ENCODE results near the gene SPTSSB. TPM values are rescaled to one million over a fixed set of nuclear protein-coding genes. Genes with fewer than 3 reads are reported as not detected.

SPTSSB gene
- total RNA-seq, 1 experiment from 2014 or later: 2.9 TPM

DNA sequence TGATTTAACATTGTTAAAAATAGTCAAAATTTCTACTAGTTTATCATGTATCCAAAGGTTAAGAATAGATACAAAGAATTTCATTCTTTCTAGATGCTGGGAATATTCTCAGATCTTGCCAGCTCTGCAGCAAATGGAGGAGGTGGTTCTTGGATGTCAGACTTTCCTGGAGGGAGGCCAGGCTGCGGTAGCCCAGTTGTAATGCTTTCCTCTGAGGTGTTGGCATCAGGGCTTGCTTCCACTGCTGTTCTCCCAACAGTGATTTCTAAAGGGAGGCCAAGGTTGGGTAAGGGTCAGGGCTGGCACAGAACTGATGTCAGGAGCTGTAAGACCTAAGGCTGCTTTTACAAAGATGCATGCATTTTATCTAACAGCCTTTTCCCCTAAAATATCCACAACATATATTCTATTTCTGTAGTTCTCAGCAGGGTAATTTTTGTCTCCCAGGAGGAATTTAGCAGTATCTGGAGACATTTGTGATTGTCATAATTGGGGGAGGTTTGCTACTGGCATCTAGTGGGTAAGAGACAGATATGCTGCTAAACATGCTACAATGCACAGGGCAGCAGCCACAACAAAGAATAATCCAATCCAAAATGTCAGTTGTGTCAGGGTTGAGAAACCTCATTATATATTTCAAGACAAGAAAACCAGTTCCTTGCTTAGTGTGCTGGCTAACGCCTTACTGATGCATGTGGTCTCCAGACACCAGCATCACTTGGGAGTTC, 42.0 kb upstream of the SPTSSB start:
- H3K36me3 ChIP-seq (ENCODE audit: control insufficient read depth in 1 of 2, insufficient read depth in 2 of 2, low read length in 2 of 2): no peaks in the 10 kb centered on the region
- no peaks in the 10 kb centered on the region for H4K20me1 ChIP-seq (ENCODE audit: insufficient read depth)
- no peak overlapping the region for H3K27ac ChIP-seq (ENCODE audit: low read depth, low read length)
- no peak overlapping the region for H3K4me2 ChIP-seq (ENCODE audit: low read length)
- H3K9me2 ChIP-seq (ENCODE audit: insufficient read depth): no peaks in the 10 kb centered on the region
- H3K4me3 ChIP-seq (replicated peaks in 1 of 2; ENCODE audit: low read depth in 1 of 2, low read length in 2 of 2): no peak overlapping the region
- no peak for DNase-seq (ENCODE audit: low read depth, low spot score)
- BruUV-seq (replicated peaks): no TSS peak
- intact Hi-C loops (cut with micrococcal nuclease): no loop called here
- H3K27me3 ChIP-seq (ENCODE audit: insufficient read depth, low read length): no peaks in the 10 kb centered on the region
- peak; percentile 53; the same call in 1 of the 2 replicates for ATAC-seq
- H2AFZ ChIP-seq (ENCODE audit: low read depth, low read length, poor library complexity, severe bottlenecking): peak overlapping the region; percentile 2
- ChIA-PET CTCF (interaction anchor here (1.4 kb wide), 1 partner anchor 139 kb away, joined by 4 read pairs; no protein-coding TSS in a partner anchor), RAD21 (ENCODE audit: low non-redundant PET in 1 of 2, low total read pairs in 2 of 2, uncharacterized antibody in 2 of 2, unreplicated experiment in 2 of 2) (no interaction called here), POLR2A (no interaction called here)
- TF ChIP-seq EGR1 (IDR thresholded peaks at IDR 0.05; ENCODE audit: low read depth): no peak
- TF ChIP-seq SIN3A (IDR thresholded peaks at IDR 0.05; ENCODE audit: low read depth): no peak
- no peak for TF ChIP-seq JUND (IDR thresholded peaks at IDR 0.05)
- TF ChIP-seq, protein P1, sequence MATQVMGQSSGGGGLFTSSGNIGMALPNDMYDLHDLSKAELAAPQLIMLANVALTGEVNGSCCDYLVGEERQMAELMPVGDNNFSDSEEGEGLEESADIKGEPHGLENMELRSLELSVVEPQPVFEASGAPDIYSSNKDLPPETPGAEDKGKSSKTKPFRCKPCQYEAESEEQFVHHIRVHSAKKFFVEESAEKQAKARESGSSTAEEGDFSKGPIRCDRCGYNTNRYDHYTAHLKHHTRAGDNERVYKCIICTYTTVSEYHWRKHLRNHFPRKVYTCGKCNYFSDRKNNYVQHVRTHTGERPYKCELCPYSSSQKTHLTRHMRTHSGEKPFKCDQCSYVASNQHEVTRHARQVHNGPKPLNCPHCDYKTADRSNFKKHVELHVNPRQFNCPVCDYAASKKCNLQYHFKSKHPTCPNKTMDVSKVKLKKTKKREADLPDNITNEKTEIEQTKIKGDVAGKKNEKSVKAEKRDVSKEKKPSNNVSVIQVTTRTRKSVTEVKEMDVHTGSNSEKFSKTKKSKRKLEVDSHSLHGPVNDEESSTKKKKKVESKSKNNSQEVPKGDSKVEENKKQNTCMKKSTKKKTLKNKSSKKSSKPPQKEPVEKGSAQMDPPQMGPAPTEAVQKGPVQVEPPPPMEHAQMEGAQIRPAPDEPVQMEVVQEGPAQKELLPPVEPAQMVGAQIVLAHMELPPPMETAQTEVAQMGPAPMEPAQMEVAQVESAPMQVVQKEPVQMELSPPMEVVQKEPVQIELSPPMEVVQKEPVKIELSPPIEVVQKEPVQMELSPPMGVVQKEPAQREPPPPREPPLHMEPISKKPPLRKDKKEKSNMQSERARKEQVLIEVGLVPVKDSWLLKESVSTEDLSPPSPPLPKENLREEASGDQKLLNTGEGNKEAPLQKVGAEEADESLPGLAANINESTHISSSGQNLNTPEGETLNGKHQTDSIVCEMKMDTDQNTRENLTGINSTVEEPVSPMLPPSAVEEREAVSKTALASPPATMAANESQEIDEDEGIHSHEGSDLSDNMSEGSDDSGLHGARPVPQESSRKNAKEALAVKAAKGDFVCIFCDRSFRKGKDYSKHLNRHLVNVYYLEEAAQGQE (IDR thresholded peaks at IDR 0.05; ENCODE audit: low read depth): no peak
- no peak for TF ChIP-seq YY1 (IDR thresholded peaks at IDR 0.05; ENCODE audit: extremely low read depth, insufficient replicate concordance, low read depth, low read length)
- TF ChIP-seq RAD21 (IDR thresholded peaks at IDR 0.05; ENCODE audit: low read depth): peak; percentile 43
- no peak for TF ChIP-seq SRF (IDR thresholded peaks at IDR 0.05; ENCODE audit: low read depth)
- no peak for TF ChIP-seq FOSL1 (IDR thresholded peaks at IDR 0.05; ENCODE audit: low read depth)
- no peak for TF ChIP-seq POLR2A (IDR thresholded peaks at IDR 0.05; ENCODE audit: borderline replicate concordance, extremely low read depth, insufficient read depth, insufficient read length)
- no peak for TF ChIP-seq MAX (IDR thresholded peaks at IDR 0.05)
- TF ChIP-seq TCF7L2 (IDR thresholded peaks at IDR 0.05; ENCODE audit: borderline replicate concordance, extremely low read depth, insufficient read depth, insufficient read length): no peak
- TF ChIP-seq EZH2 (IDR thresholded peaks at IDR 0.05): no peak
- TF ChIP-seq, protein P2, sequence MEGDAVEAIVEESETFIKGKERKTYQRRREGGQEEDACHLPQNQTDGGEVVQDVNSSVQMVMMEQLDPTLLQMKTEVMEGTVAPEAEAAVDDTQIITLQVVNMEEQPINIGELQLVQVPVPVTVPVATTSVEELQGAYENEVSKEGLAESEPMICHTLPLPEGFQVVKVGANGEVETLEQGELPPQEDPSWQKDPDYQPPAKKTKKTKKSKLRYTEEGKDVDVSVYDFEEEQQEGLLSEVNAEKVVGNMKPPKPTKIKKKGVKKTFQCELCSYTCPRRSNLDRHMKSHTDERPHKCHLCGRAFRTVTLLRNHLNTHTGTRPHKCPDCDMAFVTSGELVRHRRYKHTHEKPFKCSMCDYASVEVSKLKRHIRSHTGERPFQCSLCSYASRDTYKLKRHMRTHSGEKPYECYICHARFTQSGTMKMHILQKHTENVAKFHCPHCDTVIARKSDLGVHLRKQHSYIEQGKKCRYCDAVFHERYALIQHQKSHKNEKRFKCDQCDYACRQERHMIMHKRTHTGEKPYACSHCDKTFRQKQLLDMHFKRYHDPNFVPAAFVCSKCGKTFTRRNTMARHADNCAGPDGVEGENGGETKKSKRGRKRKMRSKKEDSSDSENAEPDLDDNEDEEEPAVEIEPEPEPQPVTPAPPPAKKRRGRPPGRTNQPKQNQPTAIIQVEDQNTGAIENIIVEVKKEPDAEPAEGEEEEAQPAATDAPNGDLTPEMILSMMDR (IDR thresholded peaks at IDR 0.05 in 2 of 3, conservative IDR thresholded peaks at IDR 0.05 in 1 of 3; ENCODE audit: borderline replicate concordance in 1 of 3, insufficient read depth in 1 of 3, low read depth in 2 of 3, low read length in 2 of 3): 0 out of 6 replicates have a peak, but pooled peaks of 1 of the 3 experiments have one; percentile 24
- H3K4me1 ChIP-seq (ENCODE audit: control insufficient read depth in 1 of 2, insufficient read depth in 2 of 2, low read length in 2 of 2): no peaks in the 10 kb centered on the region
- H3K9me3 ChIP-seq (ENCODE audit: control insufficient read depth in 1 of 2, insufficient read depth in 1 of 2, low read depth in 1 of 2, low read length in 2 of 2): no peaks in the 10 kb centered on the region
- H3K9ac ChIP-seq (ENCODE audit: low read length): no peak overlapping the region
- H3K79me2 ChIP-seq (ENCODE audit: insufficient read depth, low read length): no peaks in the 10 kb centered on the region
